ENCODE measurements around the gene C2orf69.

C2orf69 gene

DNA sequence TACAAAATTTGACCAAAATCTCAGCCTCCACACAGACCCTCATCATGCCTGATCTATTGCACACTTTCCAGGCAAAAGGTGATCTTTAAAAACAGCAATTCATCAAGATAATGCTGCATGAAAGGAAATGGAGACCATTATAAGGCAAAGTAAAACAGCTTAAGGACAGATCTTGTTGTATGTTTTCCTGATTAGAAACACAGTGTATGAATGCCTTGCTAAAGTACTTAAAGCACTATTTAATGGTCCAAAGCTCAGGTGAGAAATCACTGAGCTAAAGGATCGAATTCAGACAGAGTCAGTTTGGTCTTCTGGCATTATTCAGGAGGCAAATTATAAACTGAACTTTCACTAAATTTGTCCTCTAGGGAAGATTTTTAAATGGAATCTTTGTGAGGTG lies 41.4 kb upstream of the C2orf69 start:
- DNase-seq (ENCODE audit: low read depth, low spot score): no peak
- TF ChIP-seq, protein P1, sequence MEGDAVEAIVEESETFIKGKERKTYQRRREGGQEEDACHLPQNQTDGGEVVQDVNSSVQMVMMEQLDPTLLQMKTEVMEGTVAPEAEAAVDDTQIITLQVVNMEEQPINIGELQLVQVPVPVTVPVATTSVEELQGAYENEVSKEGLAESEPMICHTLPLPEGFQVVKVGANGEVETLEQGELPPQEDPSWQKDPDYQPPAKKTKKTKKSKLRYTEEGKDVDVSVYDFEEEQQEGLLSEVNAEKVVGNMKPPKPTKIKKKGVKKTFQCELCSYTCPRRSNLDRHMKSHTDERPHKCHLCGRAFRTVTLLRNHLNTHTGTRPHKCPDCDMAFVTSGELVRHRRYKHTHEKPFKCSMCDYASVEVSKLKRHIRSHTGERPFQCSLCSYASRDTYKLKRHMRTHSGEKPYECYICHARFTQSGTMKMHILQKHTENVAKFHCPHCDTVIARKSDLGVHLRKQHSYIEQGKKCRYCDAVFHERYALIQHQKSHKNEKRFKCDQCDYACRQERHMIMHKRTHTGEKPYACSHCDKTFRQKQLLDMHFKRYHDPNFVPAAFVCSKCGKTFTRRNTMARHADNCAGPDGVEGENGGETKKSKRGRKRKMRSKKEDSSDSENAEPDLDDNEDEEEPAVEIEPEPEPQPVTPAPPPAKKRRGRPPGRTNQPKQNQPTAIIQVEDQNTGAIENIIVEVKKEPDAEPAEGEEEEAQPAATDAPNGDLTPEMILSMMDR (IDR thresholded peaks at IDR 0.05; ENCODE audit: insufficient read depth, low read length, missing control alignments): no peak
- POLR2A ChIA-PET: no interaction called here
- CTCF ChIA-PET: interaction anchor here (1.7 kb wide), 1 partner anchor 8 kb away, joined by 4 read pairs; no protein-coding TSS in a partner anchor
- H3K4me3 ChIP-seq (ENCODE audit: low read depth, low read length): no peak overlapping the region

DNA sequence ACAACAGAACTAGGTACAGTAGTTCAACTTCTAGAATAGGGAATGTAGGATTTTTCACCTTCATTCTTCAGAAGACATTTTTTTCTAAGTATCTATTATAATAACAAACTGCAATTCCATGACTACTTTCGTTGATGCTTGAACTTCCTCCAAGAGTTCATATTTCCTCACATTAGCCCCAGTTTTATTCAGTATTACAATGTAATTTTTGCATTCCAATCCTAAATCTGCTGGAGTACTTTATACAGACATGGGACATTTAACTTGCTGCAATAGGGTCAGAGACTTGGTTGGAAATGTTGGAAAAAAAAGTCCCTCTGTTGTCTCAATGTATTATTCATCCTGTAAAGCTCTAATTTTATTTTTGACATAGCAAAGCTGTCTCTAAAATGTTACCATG lies 40.5 kb upstream of the C2orf69 start:
- CTCF ChIA-PET: interaction anchor here (1.7 kb wide), 1 partner anchor 9 kb away, joined by 4 read pairs; no protein-coding TSS in a partner anchor
- POLR2A ChIA-PET: no interaction called here
- no peak overlapping the region for H3K4me3 ChIP-seq (ENCODE audit: low read depth, low read length)
- no peak for DNase-seq (ENCODE audit: low read depth, low spot score)
- TF ChIP-seq, protein P1 (IDR thresholded peaks at IDR 0.05; ENCODE audit: insufficient read depth, low read length, missing control alignments): no peak

DNA sequence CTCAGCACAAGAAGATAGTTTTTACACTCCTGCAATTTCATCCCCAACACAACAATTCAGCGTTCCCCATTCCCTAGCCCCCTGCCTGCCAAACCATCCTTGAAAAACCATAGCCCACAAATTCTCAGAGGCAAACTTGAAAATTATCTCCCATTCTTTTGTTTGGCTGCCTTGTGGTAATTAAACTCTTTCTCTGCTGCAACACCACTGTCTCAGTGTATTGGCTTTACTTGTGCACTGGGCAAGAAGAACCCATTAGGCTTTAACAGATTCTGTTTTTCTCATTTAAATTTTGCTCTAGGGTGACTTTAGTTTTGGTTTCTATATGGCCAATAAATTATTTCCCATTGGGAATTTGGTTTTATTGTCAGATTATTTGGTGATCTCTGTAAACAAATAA lies 36.9 kb upstream of the C2orf69 start:
- DNase-seq (ENCODE audit: low read depth, low spot score): no peak
- CTCF ChIA-PET: no interaction called here
- no peak overlapping the region for H3K4me3 ChIP-seq (ENCODE audit: low read depth, low read length)
- POLR2A ChIA-PET: no interaction called here
- TF ChIP-seq, protein P1 (IDR thresholded peaks at IDR 0.05; ENCODE audit: insufficient read depth, low read length, missing control alignments): no peak

DNA sequence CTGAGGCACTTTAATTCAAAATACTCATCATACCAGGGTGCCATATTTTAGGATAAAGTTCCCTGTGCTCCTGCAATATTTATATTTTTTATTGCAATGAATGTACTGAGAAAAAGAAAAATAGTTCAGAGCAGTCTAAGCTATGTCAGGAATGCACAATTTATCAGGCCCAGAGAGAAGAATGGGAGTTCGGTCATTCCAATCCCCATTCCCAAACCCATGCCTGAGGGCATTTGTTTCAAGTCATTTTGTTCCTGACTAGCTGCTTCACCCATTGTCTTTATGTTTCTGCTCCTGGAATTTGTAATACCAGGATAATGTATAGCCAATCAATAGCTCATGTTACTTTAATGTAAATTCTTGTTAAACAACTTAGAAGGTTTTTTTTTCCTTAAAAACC lies 35.7 kb upstream of the C2orf69 start:
- no peak for DNase-seq (ENCODE audit: low read depth, low spot score)
- POLR2A ChIA-PET: no interaction called here
- TF ChIP-seq, protein P1 (IDR thresholded peaks at IDR 0.05; ENCODE audit: insufficient read depth, low read length, missing control alignments): no peak
- CTCF ChIA-PET: interaction anchor here (0.7 to 1.2 kb wide), 2 partner anchors 14 to 1566 kb away, joined by 3 read pairs; no protein-coding TSS in a partner anchor
- H3K4me3 ChIP-seq (ENCODE audit: low read depth, low read length): no peak overlapping the region

DNA sequence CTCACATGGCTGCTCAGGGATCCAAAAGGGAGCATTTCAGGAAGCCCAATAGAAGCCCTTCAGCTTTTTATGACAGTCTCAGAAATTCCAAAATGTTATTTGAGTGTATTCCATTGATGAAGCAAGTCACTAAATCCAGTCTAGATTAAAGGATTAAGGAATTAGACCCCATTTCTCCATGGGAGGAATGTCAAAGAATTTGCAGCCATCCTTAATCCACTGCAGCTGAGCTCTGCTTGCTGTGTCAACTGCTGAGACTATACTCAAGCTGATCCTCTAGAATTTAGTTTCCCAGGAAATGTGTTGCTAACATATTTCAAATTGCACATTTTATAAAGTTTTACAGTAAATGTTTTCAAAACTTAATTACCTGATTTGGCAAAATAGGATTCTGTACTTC lies 28.4 kb upstream of the C2orf69 start:
- TF ChIP-seq, protein P1 (IDR thresholded peaks at IDR 0.05; ENCODE audit: insufficient read depth, low read length, missing control alignments): no peak
- H3K4me3 ChIP-seq (ENCODE audit: low read depth, low read length): no peak overlapping the region
- ChIA-PET CTCF (interaction anchor here (0.6 kb wide), 1 partner anchor 27 kb away, joined by 3 read pairs; no protein-coding TSS in a partner anchor), POLR2A (no interaction called here)
- no peak for DNase-seq (ENCODE audit: low read depth, low spot score)

DNA sequence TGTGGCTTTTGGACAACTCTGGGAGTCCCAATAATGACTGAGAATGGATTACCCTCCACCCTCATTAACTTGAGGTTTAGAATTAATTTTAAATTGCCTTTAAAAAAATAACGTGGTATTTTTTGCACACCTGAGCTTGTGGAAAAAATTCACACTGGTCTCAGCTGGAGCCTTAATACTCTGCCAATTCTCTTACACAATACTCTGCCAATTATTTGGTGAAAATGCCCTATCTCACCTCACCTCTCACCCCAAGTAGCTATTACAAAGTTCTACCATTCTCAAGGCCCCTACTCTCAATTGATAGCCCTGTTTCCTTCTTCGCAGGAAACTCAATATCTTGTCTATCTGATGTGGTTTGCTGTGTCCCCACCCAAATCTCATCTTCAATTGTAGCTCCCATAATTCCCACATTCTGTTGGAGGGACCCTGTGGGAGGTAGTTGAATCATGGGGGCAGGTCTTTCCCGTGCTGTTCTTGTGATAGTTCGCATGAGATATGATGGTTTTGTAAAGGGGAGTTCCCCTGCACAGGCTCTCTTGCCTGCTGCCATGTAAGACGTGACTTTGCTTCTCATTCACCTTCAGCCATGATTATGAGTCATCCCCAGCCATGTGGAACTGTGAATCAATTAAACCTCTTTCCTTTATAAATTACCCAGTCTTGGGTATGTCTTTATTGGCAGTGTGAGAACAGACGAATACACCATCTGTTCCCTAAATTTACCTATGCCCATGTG lies 27.4 kb upstream of the C2orf69 start:
- H3K4me3 ChIP-seq (ENCODE audit: low read depth, low read length): no peak overlapping the region
- ChIA-PET POLR2A (no interaction called here), CTCF (no interaction called here)
- TF ChIP-seq, protein P1 (IDR thresholded peaks at IDR 0.05; ENCODE audit: insufficient read depth, low read length, missing control alignments): no peak
- no peak for DNase-seq (ENCODE audit: low read depth, low spot score)
